ENCODE measurements around the gene MICAL2.

The MICAL2 gene

GRCh38 chr11:12066799-12067508 is 43.4 kb upstream of the MICAL2 start:
- H3K27ac ChIP-seq = no peak overlapping the region
- H3K36me3 ChIP-seq (ENCODE audit: insufficient read depth, low read length) = no peaks in the 10 kb centered on the region
- TF ChIP-seq POLR2AphosphoS5 (IDR thresholded peaks at IDR 0.05; ENCODE audit: borderline replicate concordance, low read depth, low read length) = no peak
- TF ChIP-seq FOXP2 (optimal IDR thresholded peaks at IDR 0.05; ENCODE audit: control extremely low read depth, extremely low read length, insufficient read depth) = peak; percentile 48
- peak overlapping the region; percentile 40; the same call in 1 of the 2 replicates for H3K4me3 ChIP-seq
- no peaks in the 10 kb centered on the region for H3K9me3 ChIP-seq (ENCODE audit: low read depth, low read length)
- no peak overlapping the region for H3K9ac ChIP-seq (ENCODE audit: insufficient read length)
- peak; percentile 66 for DNase-seq (ENCODE audit: low read depth, low spot score)

GRCh38 chr11:12067796-12068357 is 42.5 kb upstream of the MICAL2 start:
- Histone ChIP-seq H3K4me3 (no peak overlapping the region), H3K9ac (ENCODE audit: insufficient read length) (no peak overlapping the region), H3K9me3 (ENCODE audit: low read depth, low read length) (no peaks in the 10 kb centered on the region), H3K36me3 (ENCODE audit: insufficient read depth, low read length) (no peaks in the 10 kb centered on the region), H3K27ac (no peak overlapping the region)
- no peak for DNase-seq (ENCODE audit: low read depth, low spot score)
- TF ChIP-seq EZH2 (IDR thresholded peaks at IDR 0.05) = no peak
- no peak for TF ChIP-seq POLR2AphosphoS5 (IDR thresholded peaks at IDR 0.05; ENCODE audit: borderline replicate concordance, low read depth, low read length)
- no peak for TF ChIP-seq FOXP2 (optimal IDR thresholded peaks at IDR 0.05; ENCODE audit: control extremely low read depth, extremely low read length, insufficient read depth)

- no peak overlapping the region for H3K4me3 ChIP-seq
- no peak overlapping the region for H3K9ac ChIP-seq (ENCODE audit: insufficient read length)
- H3K36me3 ChIP-seq (ENCODE audit: insufficient read depth, low read length) = no peaks in the 10 kb centered on the region
- H3K27ac ChIP-seq = no peak overlapping the region
- TF ChIP-seq EZH2 (IDR thresholded peaks at IDR 0.05) (no peak), FOXP2 (optimal IDR thresholded peaks at IDR 0.05; ENCODE audit: control extremely low read depth, extremely low read length, insufficient read depth) (no peak), POLR2AphosphoS5 (IDR thresholded peaks at IDR 0.05; ENCODE audit: borderline replicate concordance, low read depth, low read length) (no peak)
- no peak for DNase-seq (ENCODE audit: low read depth, low spot score)
- no peaks in the 10 kb centered on the region for H3K9me3 ChIP-seq (ENCODE audit: low read depth, low read length)
Measured at GRCh38 chr11:12069066-12069676, 41.2 kb upstream of the MICAL2 start.

- Histone ChIP-seq H3K36me3 (ENCODE audit: insufficient read depth, low read length) (no peaks in the 10 kb centered on the region), H3K9me3 (ENCODE audit: low read depth, low read length) (no peaks in the 10 kb centered on the region), H3K4me3 (no peak overlapping the region), H3K27ac (no peak overlapping the region), H3K9ac (ENCODE audit: insufficient read length) (no peak overlapping the region)
- DNase-seq (ENCODE audit: low read depth, low spot score) = no peak
- TF ChIP-seq POLR2AphosphoS5 (IDR thresholded peaks at IDR 0.05; ENCODE audit: borderline replicate concordance, low read depth, low read length) (no peak), EZH2 (IDR thresholded peaks at IDR 0.05) (no peak), FOXP2 (optimal IDR thresholded peaks at IDR 0.05; ENCODE audit: control extremely low read depth, extremely low read length, insufficient read depth) (no peak)
Measured at GRCh38 chr11:12070446-12071267, 39.7 kb upstream of the MICAL2 start.

- H3K36me3 ChIP-seq (ENCODE audit: insufficient read depth, low read length) = no peaks in the 10 kb centered on the region
- H3K9ac ChIP-seq (ENCODE audit: insufficient read length) = no peak overlapping the region
- TF ChIP-seq POLR2AphosphoS5 (IDR thresholded peaks at IDR 0.05; ENCODE audit: borderline replicate concordance, low read depth, low read length) (no peak), FOXP2 (optimal IDR thresholded peaks at IDR 0.05; ENCODE audit: control extremely low read depth, extremely low read length, insufficient read depth) (no peak), EZH2 (IDR thresholded peaks at IDR 0.05) (no peak)
- no peak overlapping the region for H3K27ac ChIP-seq
- no peaks in the 10 kb centered on the region for H3K9me3 ChIP-seq (ENCODE audit: low read depth, low read length)
- no peak overlapping the region for H3K4me3 ChIP-seq
- no peak for DNase-seq (ENCODE audit: low read depth, low spot score)
Measured at GRCh38 chr11:12071574-12071973, 38.8 kb upstream of the MICAL2 start.

GRCh38 chr11:12073436-12073835 is 37.0 kb upstream of the MICAL2 start:
- no peak overlapping the region for H3K9ac ChIP-seq (ENCODE audit: insufficient read length)
- H3K9me3 ChIP-seq (ENCODE audit: low read depth, low read length) = no peaks in the 10 kb centered on the region
- no peak for TF ChIP-seq EZH2 (IDR thresholded peaks at IDR 0.05)
- no peak for TF ChIP-seq POLR2AphosphoS5 (IDR thresholded peaks at IDR 0.05; ENCODE audit: borderline replicate concordance, low read depth, low read length)
- no peak for TF ChIP-seq FOXP2 (optimal IDR thresholded peaks at IDR 0.05; ENCODE audit: control extremely low read depth, extremely low read length, insufficient read depth)
- DNase-seq (ENCODE audit: low read depth, low spot score) = no peak
- no peak overlapping the region for H3K4me3 ChIP-seq
- H3K27ac ChIP-seq = no peak overlapping the region
- H3K36me3 ChIP-seq (ENCODE audit: insufficient read depth, low read length) = no peaks in the 10 kb centered on the region

GRCh38 chr11:12073886-12074285 is 36.5 kb upstream of the MICAL2 start:
- no peak for DNase-seq (ENCODE audit: low read depth, low spot score)
- H3K9ac ChIP-seq (ENCODE audit: insufficient read length) = no peak overlapping the region
- no peaks in the 10 kb centered on the region for H3K36me3 ChIP-seq (ENCODE audit: insufficient read depth, low read length)
- no peak for TF ChIP-seq FOXP2 (optimal IDR thresholded peaks at IDR 0.05; ENCODE audit: control extremely low read depth, extremely low read length, insufficient read depth)
- TF ChIP-seq EZH2 (IDR thresholded peaks at IDR 0.05) = no peak
- no peak for TF ChIP-seq POLR2AphosphoS5 (IDR thresholded peaks at IDR 0.05; ENCODE audit: borderline replicate concordance, low read depth, low read length)
- no peak overlapping the region for H3K4me3 ChIP-seq
- H3K9me3 ChIP-seq (ENCODE audit: low read depth, low read length) = no peaks in the 10 kb centered on the region
- no peak overlapping the region for H3K27ac ChIP-seq
